Measurements from ENCODE around the gene THAP8. TPM values are rescaled to one million over a fixed set of nuclear protein-coding genes. Genes with fewer than 3 reads are reported as not detected.
A peak's percentile ranks its signal among the peaks of the same experiment; 100 is the strongest.

THAP8 gene
- total RNA-seq, 2 donors from 2014 or later, result 1.1 to 1.3 TPM

GRCh38 chr19:36032251-36033104 is 21.6 kb downstream of the THAP8 start, which contains the start of gene CLIP3:
Gene CLIP3, minus strand, starts transcription at chr19:36032873. Its CDS starts 516 bp downstream, at chr19:36032357.
- peak within 1 kb of the TSS; percentile 61 to 68 for H3K4me3 Mint-ChIP-seq
- no peaks in the 10 kb centered on the region for H3K9me3 Mint-ChIP-seq
- no peak within 1 kb of the TSS for H3K27ac Mint-ChIP-seq
- DNase-seq (peak; percentile 43 to 50), ATAC-seq (replicated peaks in 1 of 2) (peak; percentile 40 to 64)
- peaks cover 30% of the 10 kb centered on the region for H3K4me1 Mint-ChIP-seq (ENCODE audit: low read depth)
- no peaks in the 10 kb centered on the region for H3K27me3 Mint-ChIP-seq (ENCODE audit: low read depth)
- H3K36me3 Mint-ChIP-seq (ENCODE audit: insufficient read depth in 2 of 2), result peaks cover 4 to 7% of the 10 kb centered on the region in 2 donors

GRCh38 chr19:36031308-36031707 is 22.8 kb downstream of the THAP8 start:
- Mint-ChIP-seq H3K4me1 (ENCODE audit: low read depth) (peaks cover 21% of the 10 kb centered on the region), H3K27me3 (ENCODE audit: low read depth) (no peaks in the 10 kb centered on the region), H3K36me3 (ENCODE audit: insufficient read depth in 2 of 2) (peaks cover 4 to 7% of the 10 kb centered on the region in 2 donors), H3K9me3 (no peaks in the 10 kb centered on the region), H3K4me3 (no peak overlapping the region), H3K27ac (no peak overlapping the region)
- DNase-seq (no peak), ATAC-seq (replicated peaks in 1 of 2) (no peak)

DNA sequence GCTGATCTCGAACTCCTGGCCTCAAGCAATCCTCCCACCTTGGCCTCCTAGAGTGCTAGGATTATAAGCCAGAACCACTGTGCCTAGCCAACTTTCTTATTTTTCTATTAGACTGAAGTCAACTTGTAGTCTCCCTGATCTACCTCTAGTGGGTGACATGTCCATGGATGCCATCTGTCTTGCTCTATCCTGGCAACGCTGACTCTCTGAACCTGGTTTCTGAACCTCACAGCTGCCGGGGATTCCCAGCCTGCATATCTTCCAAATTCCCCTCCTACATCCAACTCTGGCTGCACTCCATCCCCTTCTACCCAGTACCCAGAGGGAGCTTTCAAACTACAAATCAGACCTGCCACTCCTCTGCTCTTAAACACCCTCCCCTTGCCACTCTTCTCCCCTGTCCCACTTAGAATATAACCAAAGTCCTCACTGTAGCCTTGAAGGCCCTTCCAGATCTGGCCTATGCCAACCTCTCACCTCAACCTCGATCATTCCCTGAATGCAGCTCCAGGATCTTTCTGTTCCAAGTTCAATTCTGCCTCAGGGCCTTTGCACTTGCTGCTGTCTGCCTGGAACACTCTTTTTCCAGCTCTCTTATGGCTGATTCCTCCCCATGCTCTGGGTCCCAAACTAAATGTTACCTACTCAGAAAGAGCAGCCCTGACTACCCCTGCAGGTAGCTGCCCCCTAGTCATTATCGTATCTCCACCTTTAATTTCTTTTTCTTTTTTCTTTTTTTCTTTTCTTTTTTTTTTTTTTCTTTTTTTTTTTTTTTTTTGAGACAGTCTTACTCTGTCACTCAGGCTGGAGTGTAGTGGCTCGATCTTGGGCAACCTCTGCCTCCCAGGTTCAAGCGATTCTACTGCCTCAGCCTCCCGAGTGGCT is 23.6 kb downstream of the THAP8 start:
- Mint-ChIP-seq H3K27ac (no peak overlapping the region), H3K27me3 (ENCODE audit: low read depth) (no peaks in the 10 kb centered on the region), H3K36me3 (ENCODE audit: insufficient read depth in 2 of 2) (peaks cover 4% of the 10 kb centered on the region in 2 donors), H3K4me3 (no peak overlapping the region), H3K9me3 (no peaks in the 10 kb centered on the region), H3K4me1 (ENCODE audit: low read depth) (peaks cover 15% of the 10 kb centered on the region)
- ATAC-seq (replicated peaks in 1 of 2) (no peak), DNase-seq (no peak)

GRCh38 chr19:36028313-36029041 is 25.6 kb downstream of the THAP8 start:
- Mint-ChIP-seq H3K4me1 (ENCODE audit: low read depth) (peaks cover 5% of the 10 kb centered on the region), H3K27ac (no peak overlapping the region), H3K36me3 (ENCODE audit: insufficient read depth in 2 of 2) (peaks cover 0 to 2% of the 10 kb centered on the region in 2 donors), H3K4me3 (no peak overlapping the region), H3K27me3 (ENCODE audit: low read depth) (no peaks in the 10 kb centered on the region), H3K9me3 (no peaks in the 10 kb centered on the region)
- DNase-seq (no peak), ATAC-seq (replicated peaks in 1 of 2) (no peak)

- H3K27me3 Mint-ChIP-seq (ENCODE audit: low read depth), result no peaks in the 10 kb centered on the region
- no peak for ATAC-seq (replicated peaks in 1 of 2)
Observed at GRCh38 chr19:36027696-36028095, 26.4 kb downstream of the THAP8 start.

DNA sequence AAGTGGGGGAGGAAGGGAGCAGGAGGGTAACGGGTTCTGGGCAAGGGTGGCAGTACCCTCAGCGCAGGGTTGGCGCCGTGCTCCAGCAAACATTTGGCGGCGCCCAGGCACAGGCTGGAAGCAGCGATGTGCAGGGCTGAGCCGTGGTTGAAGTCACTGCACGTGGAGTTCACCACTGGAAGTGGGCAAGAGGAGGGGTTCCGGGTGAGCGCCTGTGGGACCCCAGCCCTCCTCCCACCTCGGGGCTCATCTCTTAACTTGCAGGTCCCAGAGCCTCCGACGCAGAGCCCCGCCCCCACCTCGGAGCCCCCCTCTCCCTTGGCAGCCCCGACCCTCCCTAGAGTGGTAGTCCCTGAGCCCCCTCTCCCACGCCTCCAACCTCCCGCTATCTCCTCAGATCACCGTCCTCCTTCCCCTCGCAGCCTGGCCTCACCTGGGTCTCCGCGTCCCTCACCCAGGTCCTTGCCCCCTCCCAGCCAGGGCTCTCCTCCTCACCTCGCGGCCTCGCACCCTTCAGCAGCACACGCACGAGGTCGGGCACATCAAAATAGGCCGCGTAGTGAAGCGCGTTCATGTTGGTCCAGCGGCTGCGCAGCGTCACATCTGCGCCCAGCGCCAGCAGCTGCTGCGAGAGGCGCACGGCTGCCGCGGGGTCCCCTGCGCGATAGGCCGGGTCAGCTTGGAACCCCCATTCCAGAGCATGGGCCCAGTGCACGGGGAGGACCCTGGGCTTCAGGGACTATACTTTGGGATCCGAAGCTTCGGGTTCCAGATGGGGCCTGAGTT is 27.8 kb downstream of the THAP8 start:
- no peak overlapping the region for H3K27ac Mint-ChIP-seq
- DNase-seq, result no peak
- ATAC-seq (replicated peaks in 1 of 2), result no peak
- H3K36me3 Mint-ChIP-seq (ENCODE audit: insufficient read depth in 2 of 2), result peaks cover 2 to 3% of the 10 kb centered on the region in 2 donors
- H3K4me3 Mint-ChIP-seq, result no peak overlapping the region
- H3K9me3 Mint-ChIP-seq, result no peaks in the 10 kb centered on the region
- H3K27me3 Mint-ChIP-seq (ENCODE audit: low read depth), result no peaks in the 10 kb centered on the region
- no peaks in the 10 kb centered on the region for H3K4me1 Mint-ChIP-seq (ENCODE audit: low read depth)

More at GRCh38 chr19:36027696-36028095, 26.4 kb downstream of the THAP8 start:
- DNase-seq, result no peak
- no peak overlapping the region for H3K27ac Mint-ChIP-seq
- H3K4me1 Mint-ChIP-seq (ENCODE audit: low read depth), result peaks cover 5% of the 10 kb centered on the region
- H3K36me3 Mint-ChIP-seq (ENCODE audit: insufficient read depth in 2 of 2), result peaks cover 2% of the 10 kb centered on the region in 2 donors
- H3K9me3 Mint-ChIP-seq, result no peaks in the 10 kb centered on the region
- no peak overlapping the region for H3K4me3 Mint-ChIP-seq

DNA sequence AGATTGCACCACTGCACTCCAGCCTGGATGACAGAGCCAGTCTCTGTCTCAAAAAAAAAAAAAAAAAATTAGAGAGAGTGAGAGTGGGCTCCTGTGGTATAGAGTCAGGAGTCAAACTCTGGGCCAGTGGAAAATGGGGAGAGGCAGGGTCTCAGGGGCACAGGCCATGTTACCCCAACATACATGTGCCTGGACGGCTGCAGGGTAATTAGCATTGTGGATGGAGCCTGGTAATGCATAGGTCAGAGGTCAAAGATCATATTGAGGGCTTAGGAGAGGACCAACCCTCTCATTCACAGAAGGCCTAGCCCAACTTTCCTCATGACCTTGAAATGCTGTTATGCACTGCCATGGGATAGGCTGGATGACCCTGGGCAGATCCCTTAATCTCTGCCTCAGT is 28.5 kb downstream of the THAP8 start:
- ATAC-seq (replicated peaks in 1 of 2), result no peak
- no peak for DNase-seq
- Mint-ChIP-seq H3K27ac (no peak overlapping the region), H3K9me3 (no peaks in the 10 kb centered on the region), H3K4me3 (no peak overlapping the region), H3K36me3 (ENCODE audit: insufficient read depth in 2 of 2) (peaks cover 1 to 3% of the 10 kb centered on the region in 2 donors), H3K4me1 (ENCODE audit: low read depth) (no peaks in the 10 kb centered on the region), H3K27me3 (ENCODE audit: low read depth) (no peaks in the 10 kb centered on the region)

DNA sequence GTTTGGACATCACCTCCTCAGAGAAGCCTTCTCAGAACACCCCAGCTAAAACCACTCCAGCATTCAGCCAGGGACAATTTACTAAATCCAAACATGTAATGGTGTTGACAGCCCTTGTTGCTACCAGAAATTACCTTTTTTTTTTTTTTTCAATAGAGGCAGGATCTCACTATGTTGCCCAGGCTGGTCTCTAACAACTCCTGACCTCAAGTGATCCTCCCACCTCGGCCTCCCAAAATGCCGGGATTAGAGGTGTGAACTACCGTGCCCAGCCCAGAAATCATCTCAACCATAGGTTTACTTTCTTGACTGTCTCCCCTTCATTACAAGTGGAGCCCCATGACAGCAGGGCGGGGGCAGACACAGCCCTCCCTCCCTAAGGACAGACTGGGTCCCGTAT is 30.7 kb downstream of the THAP8 start:
- no peak for DNase-seq
- ATAC-seq (replicated peaks in 1 of 2), result no peak
- no peaks in the 10 kb centered on the region for H3K4me1 Mint-ChIP-seq (ENCODE audit: low read depth)
- H3K4me3 Mint-ChIP-seq, result no peak overlapping the region
- H3K27ac Mint-ChIP-seq, result no peak overlapping the region
- H3K36me3 Mint-ChIP-seq (ENCODE audit: insufficient read depth in 2 of 2), result peaks cover 0 to 3% of the 10 kb centered on the region in 2 donors
- H3K9me3 Mint-ChIP-seq, result no peaks in the 10 kb centered on the region
- no peaks in the 10 kb centered on the region for H3K27me3 Mint-ChIP-seq (ENCODE audit: low read depth)

DNA sequence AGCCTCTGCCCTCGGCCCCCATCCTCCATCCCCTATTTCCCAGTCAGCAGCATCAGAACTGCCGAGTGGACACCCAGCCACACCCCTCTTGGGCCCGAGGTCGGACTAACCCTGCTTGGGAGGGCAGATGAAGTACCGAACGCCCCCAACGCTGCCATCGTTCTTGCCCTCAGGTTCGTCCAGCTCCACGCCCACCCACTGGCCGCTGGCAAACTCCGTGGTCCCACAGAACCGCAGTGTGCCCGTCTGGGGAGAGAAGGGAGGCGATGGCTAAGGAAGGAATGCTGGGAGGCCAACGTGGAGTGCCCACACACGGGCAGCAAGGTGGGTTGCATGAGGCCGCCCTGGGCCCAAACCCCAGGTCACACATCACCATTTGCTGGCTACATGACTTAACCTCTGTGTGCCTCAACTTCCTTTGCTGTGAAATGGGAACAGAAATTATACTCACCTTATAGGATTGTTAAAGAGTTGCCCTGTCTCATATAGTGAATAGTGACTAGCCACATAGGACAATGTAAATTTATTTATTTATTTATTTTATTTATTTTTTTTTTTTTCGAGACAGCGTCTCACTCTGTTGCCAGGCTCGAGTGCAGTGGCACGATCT is 34.9 kb downstream of the THAP8 start:
- Mint-ChIP-seq H3K4me3 (no peak overlapping the region), H3K4me1 (ENCODE audit: low read depth) (peaks cover 18% of the 10 kb centered on the region), H3K27me3 (ENCODE audit: low read depth) (no peaks in the 10 kb centered on the region), H3K9me3 (no peaks in the 10 kb centered on the region), H3K36me3 (ENCODE audit: insufficient read depth in 2 of 2) (peaks cover 3 to 6% of the 10 kb centered on the region in 2 donors), H3K27ac (no peak overlapping the region)
- DNase-seq (no peak), ATAC-seq (replicated peaks in 1 of 2) (no peak)

DNA sequence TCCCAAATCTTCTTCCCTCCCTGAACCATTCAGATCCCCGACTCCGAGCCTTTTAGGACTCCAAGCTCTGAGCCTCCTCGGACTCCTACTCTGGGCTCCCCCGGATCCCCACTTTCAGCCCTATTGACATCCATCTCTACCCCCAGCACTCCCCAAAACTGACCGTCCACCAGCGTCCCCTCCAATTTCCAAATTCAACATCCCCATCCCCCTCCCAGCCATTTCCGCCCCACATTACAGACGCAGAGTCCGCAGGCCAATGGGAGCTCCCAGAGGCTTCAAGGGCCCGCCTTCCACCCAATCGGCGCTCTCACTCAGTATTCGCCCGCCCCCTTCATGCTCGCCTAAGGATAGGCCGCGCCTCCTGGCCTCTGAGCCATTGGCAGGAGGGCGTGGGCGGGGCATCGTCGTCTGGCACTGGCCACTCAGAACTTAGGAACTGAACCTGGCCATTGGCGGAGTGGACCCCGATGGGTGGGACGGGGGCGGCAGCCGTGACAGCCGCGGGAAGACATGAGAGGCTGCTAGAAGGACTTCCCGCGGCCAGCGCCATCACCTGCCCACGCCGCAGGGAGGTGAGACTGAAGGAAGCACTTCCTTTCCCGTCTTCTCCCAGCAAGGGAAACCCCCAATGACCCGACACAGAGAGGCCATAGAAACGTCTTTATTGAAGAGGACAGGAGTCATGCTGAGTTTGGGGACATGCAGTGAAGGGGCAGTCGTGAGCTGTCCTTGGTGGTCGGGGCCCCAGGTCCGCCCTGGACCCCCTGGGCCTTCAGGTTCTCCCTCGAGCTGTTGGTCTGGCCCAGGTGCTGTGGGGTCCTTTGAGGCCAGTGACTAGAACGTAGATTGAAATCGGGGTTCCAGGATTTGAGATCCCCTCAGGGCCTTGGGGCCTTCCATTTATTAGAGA is 39.8 kb downstream of the THAP8 start, which contains the start of gene ALKBH6:
TSS of gene ALKBH6 (minus strand) at position 202 of the 913 bp plus-strand sequence. CDS start 816 bp downstream, outside the sequence.
- ATAC-seq (replicated peaks in 1 of 2) (peak; percentile 97 to 98), DNase-seq (peak; percentile 100)
- peaks cover 4 to 6% of the 10 kb centered on the region in 2 donors for H3K36me3 Mint-ChIP-seq (ENCODE audit: insufficient read depth in 2 of 2)
- H3K27me3 Mint-ChIP-seq (ENCODE audit: low read depth), result no peaks in the 10 kb centered on the region
- peak within 1 kb of the TSS; percentile 95 for H3K27ac Mint-ChIP-seq
- peak within 1 kb of the TSS; percentile 95 to 99 for H3K4me3 Mint-ChIP-seq
- H3K9me3 Mint-ChIP-seq, result no peaks in the 10 kb centered on the region
- H3K4me1 Mint-ChIP-seq (ENCODE audit: low read depth), result peaks cover 46% of the 10 kb centered on the region
